HCT116 (cell line): ENCODE data around the gene ATN1. TPM values are rescaled to one million over a fixed set of nuclear protein-coding genes. Genes with fewer than 3 reads are reported as not detected.

Experiments
- ATAC-seq: fragments of 200-7000 bp; cut with Tn5 transposase; 2 replicates; pipeline ENCODE4 v1.9.1; 2020; ENCODE audit warnings: mild to moderate bottlenecking, moderate library complexity
- BruUV-seq: library from RNA; stranded (reverse); fragments of 400-500 nt; replicated peaks from 2 replicates; lab custom pipeline; 2021; lab: Mats Ljungman, UMichigan
- CTCF ChIA-PET: fragments of 300-600 bp; sonication (Branson Sonifier 250); formaldehyde crosslinking; loops from one replicate; lab custom pipeline; 2021; ENCODE audit warnings: antibody characterized with exemption; lab: Charles Lee
- POLR2A ChIA-PET: fragments of 300-600, 350-600 bp; sonication (Branson Sonifier 250); formaldehyde crosslinking; loops from one replicate; lab custom pipeline; 2021; ENCODE audit warnings: antibody characterized with exemption; lab: Charles Lee
- RAD21 ChIA-PET, 2 experiments: fragments of 300-600 bp; sonication (Branson Sonifier 250); formaldehyde crosslinking; loops; one replicate each; lab custom pipeline; 2023; ENCODE audit warnings: low total read pairs in 2 of 2; ENCODE audit not compliant: uncharacterized antibody in 2 of 2, unreplicated experiment in 2 of 2, low non-redundant PET in 1 of 2; lab: Charles Lee
- DNase-seq: peaks from one replicate; pipeline ENCODE4 v3.0.0-alpha.2; 2010; ENCODE audit warnings: low read depth, low spot score
- H2AFZ ChIP-seq: fragments of 200-600 bp; shearing (Covaris generic), sonication (generic); 2 replicates; pipeline ENCODE4 v1.6.1; 2017; ENCODE audit warnings: low read depth, mixed run types, mixed read lengths, antibody characterized with exemption, low read length; ENCODE audit not compliant: poor library complexity, severe bottlenecking
- H3K27ac ChIP-seq: 2 replicates; pipeline ENCODE4 v1.5.1; 2012; ENCODE audit warnings: low read depth, low read length
- H3K27me3 ChIP-seq: fragments of 200-600 bp; sonication (generic); 2 replicates; pipeline ENCODE4 v1.6.1; 2016; ENCODE audit warnings: mixed run types, low read length, mixed read lengths; ENCODE audit not compliant: insufficient read depth
- H3K36me3 ChIP-seq, 2 experiments: fragments of 200-500 bp in 1 of 2; fragments of 200-600 bp in 1 of 2; sonication (Bioruptor generic) in 1 of 2; sonication (generic) in 1 of 2; 2 replicates each; pipeline versions ENCODE4 v1.5.1 to v1.6.1; 2014 to 2016; ENCODE audit warnings: low read length in 2 of 2, inconsistent platforms in 1 of 2, mixed read lengths in 1 of 2, mixed run types in 1 of 2; ENCODE audit not compliant: insufficient read depth in 2 of 2, control insufficient read depth in 1 of 2
- H3K4me1 ChIP-seq, 2 experiments: fragments of 200-600 bp in 1 of 2; sonication (generic) in 1 of 2; 2 replicates each; pipeline versions ENCODE4 v1.5.1 to v1.6.1; 2012 to 2017; ENCODE audit warnings: low read length in 2 of 2, inconsistent platforms in 1 of 2, mild to moderate bottlenecking in 1 of 2, mixed read lengths in 1 of 2, mixed run types in 1 of 2, moderate library complexity in 1 of 2; ENCODE audit not compliant: insufficient read depth in 2 of 2, control insufficient read depth in 1 of 2
- H3K4me2 ChIP-seq: fragments of 200-600 bp; sonication (generic); 2 replicates; pipeline ENCODE4 v1.6.1; 2017; ENCODE audit warnings: mixed run types, low read length, mixed read lengths
- H3K4me3 ChIP-seq, 2 experiments: fragments of 200-600 bp in 1 of 2; sonication (generic) in 1 of 2; replicated peaks in 1 of 2; 2 replicates each; pipeline ENCODE4 v1.5.1; 2011 to 2016; ENCODE audit warnings: low read length in 2 of 2, control low read depth in 1 of 2, low read depth in 1 of 2, mild to moderate bottlenecking in 1 of 2, mixed read lengths in 1 of 2, mixed run types in 1 of 2
- H3K79me2 ChIP-seq: fragments of 200-600 bp; sonication (generic); 2 replicates; pipeline ENCODE4 v1.6.1; 2017; ENCODE audit warnings: mild to moderate bottlenecking, mixed run types, low read length, moderate library complexity, mixed read lengths; ENCODE audit not compliant: insufficient read depth
- H3K9ac ChIP-seq: fragments of 200-600 bp; sonication (generic); 2 replicates; pipeline ENCODE4 v1.6.1; 2016; ENCODE audit warnings: low read length, mixed read lengths
- H3K9me2 ChIP-seq: fragments of 200-600 bp; sonication (generic), shearing (Covaris generic); 2 replicates; pipeline ENCODE4 v1.6.1; 2017; ENCODE audit warnings: mixed run types, mild to moderate bottlenecking, moderate library complexity; ENCODE audit not compliant: insufficient read depth
- H3K9me3 ChIP-seq, 2 experiments: fragments of 200-500 bp in 1 of 2; fragments of 200-600 bp in 1 of 2; sonication (Bioruptor generic) in 1 of 2; sonication (generic) in 1 of 2; 2 replicates each; pipeline ENCODE4 v1.6.1; 2014 to 2017; ENCODE audit warnings: low read length in 2 of 2, mixed read lengths in 2 of 2, inconsistent platforms in 1 of 2, low read depth in 1 of 2, mild to moderate bottlenecking in 1 of 2, mixed run types in 1 of 2, moderate library complexity in 1 of 2; ENCODE audit not compliant: control insufficient read depth in 1 of 2, insufficient read depth in 1 of 2
- H4K20me1 ChIP-seq: fragments of 200-600 bp; sonication (generic), shearing (Covaris generic); 2 replicates; pipeline ENCODE4 v1.6.1; 2017; ENCODE audit warnings: mixed run types, mild to moderate bottlenecking, moderate library complexity; ENCODE audit not compliant: insufficient read depth
- CBX3 ChIP-seq: IDR thresholded peaks from 2 replicates; pipeline ENCODE4 v1.6.1; 2012; ENCODE audit warnings: low read depth
- EZH2 ChIP-seq: fragments of 200-600 bp; sonication (generic); IDR thresholded peaks from 2 replicates; pipeline ENCODE4 v1.6.1; 2017; ENCODE audit warnings: antibody characterized with exemption, mixed run types
- EZH2phosphoT487 ChIP-seq: fragments of 200-600 bp; IDR thresholded peaks from 2 replicates; pipeline ENCODE4 v1.6.1; 2018; ENCODE audit warnings: antibody characterized with exemption, borderline replicate concordance
- JUND ChIP-seq: IDR thresholded peaks from 2 replicates; pipeline ENCODE4 v1.6.1; 2012
- POLR2AphosphoS5 ChIP-seq: IDR thresholded peaks from 2 replicates; pipeline ENCODE4 v1.6.1; 2011; ENCODE audit warnings: mild to moderate bottlenecking, low read depth, low read length, moderate library complexity
- REST ChIP-seq: IDR thresholded peaks from 2 replicates; pipeline ENCODE4 v1.6.1; 2012; ENCODE audit warnings: low read depth
- YY1 ChIP-seq: IDR thresholded peaks from 2 replicates; pipeline ENCODE4 v1.6.1; 2011; ENCODE audit warnings: low read length, low read depth, moderate library complexity, mild to moderate bottlenecking; ENCODE audit not compliant: insufficient replicate concordance; ENCODE audit errors: extremely low read depth
- ZFX ChIP-seq: fragments of 450-650 bp; IDR thresholded peaks from 2 replicates; pipeline ENCODE4 v1.6.1; 2017
- ZNF274 ChIP-seq: fragments of 200-500 bp; sonication (Bioruptor generic); IDR thresholded peaks from 2 replicates; pipeline ENCODE4 v1.6.1; 2014; ENCODE audit warnings: mild to moderate bottlenecking, low read depth, low read length, inconsistent platforms
- intact Hi-C: fragments of 100-400 bp; cut with micrococcal nuclease; formaldehyde crosslinking; loops from 2 replicates; pipeline ENCODE4 v1.10.0; 2022
- total RNA-seq: library from RNA; stranded (reverse); gene quantifications from one replicate; pipeline ENCODE4 v1.2.1, GENCODE V29; 2021; ENCODE audit not compliant: unreplicated experiment
- TF ChIP-seq, protein P1 (sequence below): IDR thresholded peaks from 2 replicates; pipeline ENCODE4 v1.6.1; 2011; ENCODE audit warnings: mild to moderate bottlenecking, low read length, moderate library complexity; ENCODE audit not compliant: insufficient replicate concordance; ENCODE audit errors: extremely low read depth

Gene ATN1
- total RNA-seq, 1 experiment from 2014 or later: 104 TPM

DNA sequence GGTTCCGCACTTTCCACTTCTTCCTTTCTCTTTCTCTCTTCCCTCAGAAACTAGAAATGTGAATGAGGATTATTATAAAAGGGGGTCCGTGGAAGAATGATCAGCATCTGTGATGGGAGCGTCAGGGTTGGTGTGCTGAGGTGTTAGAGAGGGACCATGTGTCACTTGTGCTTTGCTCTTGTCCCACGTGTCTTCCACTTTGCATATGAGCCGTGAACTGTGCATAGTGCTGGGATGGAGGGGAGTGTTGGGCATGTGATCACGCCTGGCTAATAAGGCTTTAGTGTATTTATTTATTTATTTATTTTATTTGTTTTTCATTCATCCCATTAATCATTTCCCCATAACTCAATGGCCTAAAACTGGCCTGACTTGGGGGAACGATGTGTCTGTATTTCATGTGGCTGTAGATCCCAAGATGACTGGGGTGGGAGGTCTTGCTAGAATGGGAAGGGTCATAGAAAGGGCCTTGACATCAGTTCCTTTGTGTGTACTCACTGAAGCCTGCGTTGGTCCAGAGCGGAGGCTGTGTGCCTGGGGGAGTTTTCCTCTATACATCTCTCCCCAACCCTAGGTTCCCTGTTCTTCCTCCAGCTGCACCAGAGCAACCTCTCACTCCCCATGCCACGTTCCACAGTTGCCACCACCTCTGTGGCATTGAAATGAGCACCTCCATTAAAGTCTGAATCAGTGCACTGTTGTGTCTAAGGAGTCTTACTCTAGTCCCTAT is 4.6 kb upstream of the ATN1 start:
- CTCF ChIA-PET: interaction anchor here (1.0 to 1.4 kb wide), 2 partner anchors 32 to 88 kb away, joined by 3 read pairs; no protein-coding TSS in a partner anchor
- H3K9me2 ChIP-seq: no peaks in the 10 kb centered on the region
- H3K27ac ChIP-seq: peak overlapping the region; percentile 99; the same call in 1 of the 2 replicates
- no peaks in the 10 kb centered on the region for H3K9me3 ChIP-seq
- TF ChIP-seq YY1 (no peak), JUND (no peak), POLR2AphosphoS5 (no peak), CBX3 (no peak), REST (no peak), EZH2 (no peak), ZFX (no peak), EZH2phosphoT487 (no peak), ZNF274 (no peak)
- TF ChIP-seq, protein P1, sequence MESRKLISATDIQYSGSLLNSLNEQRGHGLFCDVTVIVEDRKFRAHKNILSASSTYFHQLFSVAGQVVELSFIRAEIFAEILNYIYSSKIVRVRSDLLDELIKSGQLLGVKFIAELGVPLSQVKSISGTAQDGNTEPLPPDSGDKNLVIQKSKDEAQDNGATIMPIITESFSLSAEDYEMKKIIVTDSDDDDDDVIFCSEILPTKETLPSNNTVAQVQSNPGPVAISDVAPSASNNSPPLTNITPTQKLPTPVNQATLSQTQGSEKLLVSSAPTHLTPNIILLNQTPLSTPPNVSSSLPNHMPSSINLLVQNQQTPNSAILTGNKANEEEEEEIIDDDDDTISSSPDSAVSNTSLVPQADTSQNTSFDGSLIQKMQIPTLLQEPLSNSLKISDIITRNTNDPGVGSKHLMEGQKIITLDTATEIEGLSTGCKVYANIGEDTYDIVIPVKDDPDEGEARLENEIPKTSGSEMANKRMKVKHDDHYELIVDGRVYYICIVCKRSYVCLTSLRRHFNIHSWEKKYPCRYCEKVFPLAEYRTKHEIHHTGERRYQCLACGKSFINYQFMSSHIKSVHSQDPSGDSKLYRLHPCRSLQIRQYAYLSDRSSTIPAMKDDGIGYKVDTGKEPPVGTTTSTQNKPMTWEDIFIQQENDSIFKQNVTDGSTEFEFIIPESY: no peak
- POLR2A ChIA-PET: interaction anchor here (1.0 to 2.7 kb wide), 2 partner anchors 18 to 21 kb away, joined by 3 to 7 read pairs; partner anchors contain the start of genes C12orf57 and RNU7-1
- BruUV-seq: no TSS peak
- RAD21 ChIA-PET: interaction anchor here in 1 of 2 experiments (0.6 kb wide), 1 partner anchor 173 kb away, joined by 3 read pairs; no protein-coding TSS in a partner anchor
- peaks cover 11% of the 10 kb centered on the region for H3K79me2 ChIP-seq
- ATAC-seq: no peak
- no peaks in the 10 kb centered on the region for H4K20me1 ChIP-seq
- H3K27me3 ChIP-seq: no peaks in the 10 kb centered on the region
- H3K9ac ChIP-seq: no peak overlapping the region
- peaks cover 0 to 9% of the 10 kb centered on the region in 2 experiments; a peak in 1 of 4 replicates for H3K36me3 ChIP-seq
- no peak overlapping the region for H3K4me3 ChIP-seq
- no peak overlapping the region for H3K4me2 ChIP-seq
- no peak for DNase-seq
- H3K4me1 ChIP-seq: peaks cover 18 to 48% of the 10 kb centered on the region in 2 experiments
- no peak overlapping the region for H2AFZ ChIP-seq
- intact Hi-C loops: no loop called here
